HG02870 (cell line): Measurements from ENCODE around the gene AIF1.

Source experiments
- ATAC-seq: cut with Tn5 transposase; IDR thresholded peaks from one replicate; pipeline ENCODE4 v1.9.1; 2021; ENCODE audit warnings: mild to moderate bottlenecking, moderate library complexity; ENCODE audit not compliant: unreplicated experiment

Gene AIF1

GRCh38 chr6:31620586-31621319, 5.7 kb downstream of the AIF1 start, which contains the start of gene PRRC2A:
Gene PRRC2A, plus strand, starts transcription at chr6:31620715. Its CDS starts 2,075 bp downstream, at chr6:31622790.
- ATAC-seq = peak; percentile 56

- no peak for ATAC-seq
These were observed 6.4 kb downstream of the AIF1 start for GRCh38 chr6:31621320-31621939.

GRCh38 chr6:31621991-31622390, 7.0 kb downstream of the AIF1 start:
- no peak for ATAC-seq

- no peak for ATAC-seq
These were observed 7.7 kb downstream of the AIF1 start for GRCh38 chr6:31622684-31623091.

- no peak for ATAC-seq
These were observed 9.0 kb downstream of the AIF1 start for GRCh38 chr6:31624070-31624469.

- no peak for ATAC-seq
These were observed 11.9 kb downstream of the AIF1 start for GRCh38 chr6:31626952-31627351.

- ATAC-seq = no peak
These were observed 12.8 kb downstream of the AIF1 start for GRCh38 chr6:31627690-31628287.

- no peak for ATAC-seq
These were observed 14.0 kb downstream of the AIF1 start for GRCh38 chr6:31629014-31629413.

- no peak for ATAC-seq
These were observed 15.3 kb downstream of the AIF1 start for GRCh38 chr6:31630177-31630934.

- no peak for ATAC-seq
These were observed 16.2 kb downstream of the AIF1 start for GRCh38 chr6:31631209-31631608.

GRCh38 chr6:31631681-31632278, 16.7 kb downstream of the AIF1 start:
- ATAC-seq = no peak

- no peak for ATAC-seq
These were observed 17.4 kb downstream of the AIF1 start for GRCh38 chr6:31632279-31632946.

GRCh38 chr6:31633447-31633846, 18.4 kb downstream of the AIF1 start:
- ATAC-seq = no peak

GRCh38 chr6:31634131-31634530, 19.1 kb downstream of the AIF1 start:
- ATAC-seq = no peak

- ATAC-seq = no peak
These were observed 20.0 kb downstream of the AIF1 start for GRCh38 chr6:31634969-31635575.

GRCh38 chr6:31636698-31637596, 21.9 kb downstream of the AIF1 start:
- no peak for ATAC-seq

GRCh38 chr6:31639043-31639442, 24.0 kb downstream of the AIF1 start:
- no peak for ATAC-seq

- no peak for ATAC-seq
These were observed 24.4 kb downstream of the AIF1 start for GRCh38 chr6:31639449-31639861.

GRCh38 chr6:31640612-31641011, 25.6 kb downstream of the AIF1 start:
- no peak for ATAC-seq
